ENCODE measurements around the gene RXRG.
A peak's percentile ranks its signal among the peaks of the same experiment; 100 is the strongest.

RXRG gene

DNA sequence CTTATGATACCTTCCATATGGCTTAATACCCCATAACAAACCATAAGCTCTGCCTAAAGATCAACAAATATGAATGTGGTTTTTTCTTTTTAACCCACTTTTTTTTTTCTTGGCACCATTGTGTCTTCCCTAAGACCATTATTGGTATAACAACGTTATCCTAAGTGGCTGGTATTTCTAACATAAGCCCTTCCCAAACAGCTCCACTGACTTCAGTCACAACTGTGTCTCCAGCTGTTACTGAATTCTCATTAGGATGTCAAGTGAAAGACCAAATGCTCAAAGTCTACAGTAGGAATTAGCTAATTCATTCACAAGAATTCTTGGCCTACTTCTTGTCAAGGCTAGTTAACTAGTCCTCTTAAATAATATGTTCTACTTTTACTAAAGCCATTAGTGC, 4.2 kb upstream of the RXRG start:
- no peak for DNase-seq (ENCODE audit: low read depth)

DNA sequence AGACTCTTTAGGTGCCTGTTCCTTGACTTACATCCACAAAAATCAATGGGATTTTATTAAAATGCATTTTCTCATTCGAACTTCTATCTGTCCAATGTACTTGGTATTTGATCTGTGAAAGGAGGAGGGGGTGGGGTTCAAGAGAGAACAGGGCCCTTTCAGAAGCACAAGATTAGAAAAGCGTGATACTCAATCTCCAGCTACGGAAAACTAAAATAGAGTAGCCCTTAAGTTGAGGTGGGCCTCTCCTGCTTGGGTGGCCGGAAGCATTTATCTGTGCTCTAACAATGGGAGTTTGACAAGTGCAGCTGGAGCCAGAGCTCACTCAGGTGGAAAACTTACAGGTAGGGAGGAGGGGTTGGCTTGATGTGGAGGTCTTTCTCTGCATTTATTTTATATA, 462 bp upstream of the RXRG start:
- no peak for DNase-seq (ENCODE audit: low read depth)

DNA sequence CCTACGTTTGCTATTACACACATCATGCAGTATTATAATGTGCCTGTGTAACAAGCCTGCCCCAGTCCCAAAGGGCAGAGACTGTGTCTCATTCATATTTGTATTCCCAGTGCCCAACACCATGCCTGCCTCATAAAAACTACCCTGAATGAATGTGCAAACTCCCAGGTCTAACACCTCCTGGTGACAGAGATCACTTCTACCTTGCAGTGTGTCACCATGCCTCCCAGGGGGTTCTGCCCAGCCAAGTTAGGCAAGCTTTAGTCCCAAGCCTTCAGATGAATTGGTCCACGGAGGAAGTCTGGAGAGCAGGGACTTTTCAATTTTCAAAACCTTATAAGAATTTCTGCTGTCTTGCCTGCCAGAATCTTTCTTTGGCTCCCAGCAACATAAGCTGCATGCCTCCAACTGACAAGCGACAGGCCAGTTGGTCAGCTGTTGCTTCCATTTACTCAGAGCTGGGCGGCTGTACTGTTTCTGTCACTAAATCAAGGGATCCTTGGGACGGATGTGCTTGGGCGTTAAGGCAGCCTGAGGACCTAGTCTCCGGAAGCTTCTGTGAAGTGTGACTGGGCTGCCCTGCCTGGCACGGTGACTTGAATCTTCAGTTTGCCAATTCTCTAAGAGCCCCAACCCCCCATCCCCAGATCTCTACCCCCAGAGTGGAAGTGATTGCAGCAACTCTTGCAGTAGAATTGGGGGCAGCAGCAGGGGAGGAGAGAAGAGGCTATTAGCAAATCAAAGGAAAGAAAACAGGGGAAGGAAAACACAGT, 1.2 kb downstream of the RXRG start:
- no peak for DNase-seq (ENCODE audit: low read depth)

DNA sequence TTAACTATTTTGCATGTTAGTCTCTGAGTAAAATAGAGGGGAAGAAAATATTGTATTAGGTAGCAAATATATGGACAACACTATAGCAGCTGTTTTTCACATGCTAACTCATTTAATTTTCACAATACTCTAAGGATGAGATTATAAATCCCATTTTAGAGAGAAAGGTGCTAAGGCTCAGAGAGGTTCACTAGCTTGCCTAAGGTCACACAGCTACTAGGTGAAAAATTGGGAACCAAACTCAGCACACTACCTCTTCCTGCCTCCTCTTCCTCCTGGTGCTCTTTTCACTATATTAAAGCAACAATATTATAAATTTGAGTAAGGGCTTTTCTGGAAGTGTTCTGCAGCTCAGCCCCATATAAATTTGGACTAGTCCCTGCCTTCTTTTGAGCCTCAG, 2.3 kb downstream of the RXRG start:
- DNase-seq (ENCODE audit: low read depth), result no peak

DNA sequence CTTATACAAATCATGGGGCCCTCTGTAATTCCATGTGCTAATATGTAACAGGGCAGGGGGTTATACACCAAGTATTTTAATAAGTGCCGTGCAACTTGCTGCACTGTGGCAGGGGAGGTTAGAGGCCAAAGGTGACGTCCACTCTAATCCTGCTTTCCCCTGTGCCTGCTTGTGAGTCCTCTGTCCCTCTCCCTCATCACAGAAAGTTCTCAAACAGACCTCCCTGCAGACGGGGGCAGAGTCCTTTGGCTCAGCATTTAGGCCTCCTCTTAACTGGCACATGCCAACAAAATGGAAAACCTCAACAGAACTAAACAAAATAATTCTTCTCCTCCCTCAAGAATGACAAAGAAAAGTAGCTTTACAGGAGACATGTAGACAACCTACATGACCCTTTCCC, 2.9 kb downstream of the RXRG start:
- DNase-seq (ENCODE audit: low read depth), result no peak

DNA sequence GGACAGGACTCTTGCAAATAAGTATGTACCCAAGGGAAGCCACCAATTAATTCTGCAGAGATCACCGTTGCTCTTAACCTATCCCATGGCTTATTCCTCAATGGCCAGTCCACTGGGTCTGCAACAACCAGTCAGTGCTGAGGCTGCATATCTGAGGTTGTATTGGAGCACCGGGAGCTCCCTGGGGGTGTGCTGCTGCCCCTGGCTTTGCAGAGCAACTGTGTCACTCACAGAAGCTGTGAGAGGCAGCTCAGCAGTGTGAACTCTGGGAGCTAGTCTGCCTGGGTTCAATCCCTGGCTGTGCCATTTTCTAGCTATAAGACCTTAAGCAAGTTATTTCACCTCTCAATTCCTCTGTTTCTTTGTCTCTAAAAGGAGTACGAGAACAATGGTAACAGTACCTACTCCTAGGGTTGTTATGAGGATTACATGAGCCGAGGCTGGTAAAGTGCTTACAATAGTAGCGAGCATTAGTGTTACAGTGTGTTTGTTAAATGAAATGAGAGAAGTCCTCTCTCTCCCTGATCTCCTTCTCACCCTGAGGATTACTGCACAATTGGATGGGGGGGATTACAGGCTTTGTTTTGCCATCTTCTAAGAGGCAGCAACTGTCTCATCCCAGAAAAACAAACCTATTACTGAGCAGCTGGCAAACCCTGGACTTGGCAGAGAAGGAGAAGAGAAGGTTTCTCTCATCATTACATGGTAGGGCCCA, 3.6 kb downstream of the RXRG start:
- no peak for DNase-seq (ENCODE audit: low read depth)

DNA sequence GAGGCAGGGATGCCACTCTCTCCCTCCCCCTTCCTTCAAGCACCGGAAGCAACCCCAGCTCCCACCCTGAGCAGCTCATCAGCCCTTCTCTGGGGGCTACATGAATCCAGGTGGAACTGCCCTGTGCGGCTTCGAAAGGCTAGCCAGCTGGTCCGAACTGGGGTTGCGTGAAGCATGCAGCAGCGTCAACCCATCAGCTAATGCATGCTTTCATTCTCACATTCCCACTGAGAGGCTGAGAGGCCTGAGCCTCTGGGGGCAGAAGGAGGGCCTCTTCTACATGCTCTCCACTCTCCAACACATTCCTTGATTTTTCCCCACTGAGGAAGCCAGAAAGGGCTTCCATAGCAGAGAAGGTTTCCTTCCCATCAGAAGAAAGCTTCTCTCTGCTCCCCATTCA, 5.6 kb downstream of the RXRG start:
- DNase-seq (ENCODE audit: low read depth), result no peak

DNA sequence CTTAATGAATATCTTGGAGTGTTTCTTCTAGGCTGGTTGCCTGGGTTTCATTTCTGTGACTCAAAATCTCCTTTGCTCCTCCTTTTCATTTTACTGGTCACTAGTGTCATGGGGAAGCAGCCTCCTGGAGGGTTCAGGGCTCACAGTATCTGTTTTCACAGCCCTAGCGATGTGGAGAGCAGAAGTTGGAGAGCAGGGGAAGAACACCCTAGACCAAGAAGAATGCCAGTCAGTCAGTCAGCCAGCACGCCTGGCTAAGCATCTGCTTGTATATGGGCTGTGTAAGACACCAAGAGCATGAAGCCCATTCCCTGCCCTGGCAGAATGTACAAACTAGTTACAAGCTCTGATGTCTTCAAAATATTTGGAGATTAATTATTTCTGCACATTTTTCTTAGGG, 7.9 kb downstream of the RXRG start:
- DNase-seq (ENCODE audit: low read depth), result no peak

DNA sequence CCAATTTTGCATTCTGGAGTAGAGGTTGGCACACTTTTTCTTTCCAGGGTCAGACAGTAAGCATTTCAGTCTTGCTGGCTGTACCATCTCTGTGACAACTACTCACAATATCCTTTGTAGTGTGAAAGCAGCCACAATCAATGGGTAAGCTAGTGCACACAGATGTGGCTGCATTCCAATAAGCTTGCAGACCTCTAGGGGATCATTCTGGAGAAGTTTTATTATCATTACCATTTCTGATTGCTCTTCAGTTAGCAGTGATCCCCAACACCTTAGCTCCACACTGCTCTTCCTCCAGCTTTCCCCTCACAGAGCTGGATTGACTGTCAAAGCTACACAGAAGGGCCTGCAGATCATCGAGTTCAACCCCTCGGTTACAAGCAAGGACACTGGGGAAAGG, 9.1 kb downstream of the RXRG start:
- no peak for DNase-seq (ENCODE audit: low read depth)

DNA sequence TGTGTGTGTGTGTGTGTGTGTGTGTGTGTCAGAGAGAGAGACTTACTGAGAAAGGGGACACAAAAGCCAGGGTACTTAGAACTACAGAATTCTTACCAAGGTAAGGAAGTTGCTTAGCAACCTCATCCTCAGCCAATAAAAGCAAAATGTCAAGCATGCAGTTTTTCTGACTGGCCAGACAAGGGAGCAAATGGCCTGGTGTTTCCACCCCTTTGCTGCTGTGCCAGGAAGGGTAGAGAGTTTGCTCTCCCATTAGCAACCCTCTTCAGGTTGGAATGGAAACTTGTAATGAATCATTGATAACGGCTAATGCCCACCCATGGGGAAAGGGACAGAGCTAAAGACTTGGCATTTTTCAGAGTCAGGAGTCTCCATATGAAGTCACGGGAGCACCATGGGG, 10.6 kb downstream of the RXRG start:
- no peak for DNase-seq (ENCODE audit: low read depth)

DNA sequence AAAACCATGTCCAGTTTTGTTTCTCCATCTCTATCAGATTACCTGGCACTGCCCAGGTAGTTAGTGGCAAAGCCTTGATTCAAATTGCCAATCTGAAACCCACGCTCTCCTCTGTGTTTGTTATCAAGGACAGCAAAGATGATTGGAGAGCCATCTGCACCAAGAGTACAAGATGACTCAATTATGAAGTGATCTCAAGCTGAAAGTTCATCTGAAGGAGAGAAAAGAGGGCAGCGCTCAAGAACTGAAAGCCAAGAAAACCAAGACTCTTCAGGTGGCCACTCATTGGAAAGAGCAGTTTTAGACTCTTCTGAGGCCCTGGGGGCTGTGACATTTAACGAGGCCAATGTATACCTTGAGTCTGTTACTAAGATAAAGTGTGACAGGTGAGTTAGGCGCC, 13.8 kb downstream of the RXRG start:
- DNase-seq (ENCODE audit: low read depth), result no peak

DNA sequence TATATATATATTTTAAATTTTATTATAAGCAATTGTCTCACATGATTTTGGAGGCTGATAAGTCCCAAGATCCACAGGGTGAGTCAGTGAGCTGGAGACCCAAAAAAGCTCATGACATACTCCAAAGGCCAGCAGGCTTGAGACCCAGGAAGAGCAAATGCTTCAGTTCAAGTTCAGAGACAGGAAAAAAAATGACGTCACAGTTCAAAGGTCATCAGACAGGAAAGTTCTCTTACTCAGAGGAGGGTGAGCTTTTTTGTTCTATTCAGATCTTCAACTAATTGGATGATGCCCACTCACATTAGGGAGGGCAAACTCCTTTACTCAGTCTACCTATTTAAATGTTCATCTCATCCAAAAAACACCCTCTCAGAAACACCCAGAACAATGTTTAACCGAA, 18.2 kb downstream of the RXRG start:
- no peak for DNase-seq (ENCODE audit: low read depth)

DNA sequence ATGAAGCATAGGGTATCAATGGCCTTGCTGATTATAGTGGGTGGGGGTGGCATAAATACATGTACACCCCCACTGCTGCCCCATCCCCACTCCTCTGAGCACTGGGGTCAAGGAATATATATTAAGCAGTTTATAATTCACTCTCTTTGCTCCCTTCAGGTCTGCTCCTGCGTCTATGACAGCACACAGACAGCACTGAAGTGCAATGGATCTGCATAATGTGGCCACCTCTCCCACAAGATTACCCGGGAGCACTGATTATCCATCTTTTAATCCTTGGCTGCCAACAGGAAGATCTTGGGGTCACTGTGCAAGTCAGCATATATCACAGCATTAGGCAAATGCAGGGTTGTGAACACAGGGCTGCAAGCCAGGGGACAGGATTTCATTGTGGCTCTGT, 19.3 kb downstream of the RXRG start:
- no peak for DNase-seq (ENCODE audit: low read depth)

DNA sequence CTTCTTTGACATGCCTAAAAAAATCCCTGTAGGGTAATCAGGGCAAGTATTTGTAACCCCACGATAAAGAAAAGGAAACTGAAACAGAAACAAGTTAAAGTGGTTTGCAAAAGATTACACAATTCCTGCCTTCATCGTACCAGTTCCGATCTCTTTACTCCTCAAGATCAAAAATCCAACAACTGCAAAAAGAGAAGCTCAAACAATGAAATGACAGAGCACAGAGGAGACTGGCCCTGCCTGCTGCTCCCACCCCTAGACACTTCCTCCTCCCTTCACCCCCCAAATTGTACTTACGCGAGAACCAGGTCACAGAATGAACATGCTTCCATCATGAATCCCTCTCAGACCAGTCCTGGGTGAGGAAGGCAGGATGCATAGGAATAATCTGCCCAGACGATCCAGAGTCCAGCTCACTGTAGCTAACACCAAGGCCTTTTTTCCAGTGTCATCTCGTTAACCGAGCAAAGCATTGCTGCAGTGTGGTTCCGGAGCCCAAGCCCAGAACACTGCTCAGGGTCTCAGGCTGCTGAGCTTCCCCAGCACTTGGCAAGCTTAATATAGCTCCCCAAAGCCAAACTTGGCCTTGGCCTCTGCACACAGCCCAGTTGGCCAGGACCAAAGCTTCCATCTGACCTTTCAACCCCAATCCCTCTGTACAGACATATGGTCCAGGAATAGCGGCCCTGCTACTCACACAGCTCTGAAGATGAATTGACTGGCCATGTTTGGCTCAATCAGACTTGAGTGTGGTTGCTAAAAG, 20.3 kb downstream of the RXRG start:
- DNase-seq (ENCODE audit: low read depth), result peak; percentile 15

DNA sequence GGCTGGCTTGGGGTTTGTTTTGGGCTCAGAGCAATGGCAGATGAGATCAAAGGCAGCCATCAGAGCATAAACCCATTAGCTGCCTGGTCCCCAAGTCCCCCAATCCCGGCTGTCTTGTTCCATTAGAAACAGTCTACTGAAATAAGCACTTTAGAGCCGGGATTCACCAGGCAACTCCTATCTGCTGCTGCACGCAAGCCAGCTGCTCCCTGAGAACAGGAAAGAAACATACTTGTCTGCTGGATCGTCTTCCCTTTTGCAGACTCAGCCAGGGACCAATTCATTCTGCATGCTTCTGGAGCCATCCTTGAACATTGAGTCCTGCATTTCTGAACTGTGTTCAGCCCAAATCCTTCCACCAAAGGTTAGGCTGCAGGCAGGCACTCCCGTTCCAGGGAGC, 21.8 kb downstream of the RXRG start:
- no peak for DNase-seq (ENCODE audit: low read depth)

DNA sequence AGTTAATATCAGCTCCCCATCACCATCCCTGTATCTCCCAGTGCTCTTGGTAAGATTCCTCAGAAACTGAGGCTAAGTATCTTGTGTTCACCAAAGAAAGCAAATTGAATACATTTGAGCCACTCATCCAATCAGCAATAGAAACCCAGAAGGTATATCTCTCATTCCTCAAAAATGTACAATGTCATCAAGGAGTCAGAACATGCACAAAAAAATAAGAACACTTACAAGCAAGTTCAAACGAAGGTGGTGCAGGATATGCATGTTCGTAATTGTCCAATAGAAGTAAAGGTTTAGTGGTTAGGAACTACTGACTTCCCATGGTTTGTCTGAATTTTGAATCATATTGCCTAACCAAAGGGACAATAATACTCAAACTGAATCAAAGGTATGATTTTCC, 24.3 kb downstream of the RXRG start:
- DNase-seq (ENCODE audit: low read depth), result no peak

DNA sequence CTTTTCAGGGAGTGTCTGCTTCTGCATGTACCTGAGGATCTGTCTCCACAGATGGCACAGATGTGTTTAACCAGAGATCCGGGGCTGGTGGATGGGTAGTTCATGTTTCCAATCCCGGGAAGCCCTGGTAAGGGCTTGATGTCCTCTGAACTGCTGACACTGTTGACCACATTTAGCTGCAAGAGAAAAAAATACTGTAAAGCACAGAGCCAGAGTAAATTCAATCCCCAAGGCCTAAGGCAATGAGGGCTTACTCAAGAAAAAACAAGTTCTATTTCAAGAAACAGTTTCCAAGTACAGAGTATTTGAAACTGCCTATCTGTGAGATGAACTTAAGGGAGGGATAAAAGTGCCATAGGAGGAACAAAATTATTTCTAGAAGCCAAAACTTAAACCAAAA, 25.1 kb downstream of the RXRG start:
- no peak for DNase-seq (ENCODE audit: low read depth)

DNA sequence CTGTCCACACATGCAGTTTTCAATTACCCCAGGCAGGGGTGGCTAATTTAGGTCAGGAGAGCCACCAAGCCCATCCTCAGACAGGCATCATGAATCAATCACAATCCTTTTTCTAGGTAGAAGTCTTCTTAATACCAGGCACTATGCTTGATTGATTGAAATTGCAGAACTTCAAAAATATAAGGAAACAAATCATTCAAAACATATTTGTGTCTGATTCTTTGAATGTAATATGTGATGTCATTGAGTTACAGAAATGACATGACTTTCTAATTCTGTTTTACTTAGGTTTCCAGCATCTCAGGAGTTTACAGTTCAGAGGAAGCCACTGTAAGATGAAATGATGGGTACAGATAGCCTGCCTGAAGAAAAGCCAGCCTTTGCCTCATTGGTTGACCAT, 26.7 kb downstream of the RXRG start:
- no peak for DNase-seq (ENCODE audit: low read depth)

DNA sequence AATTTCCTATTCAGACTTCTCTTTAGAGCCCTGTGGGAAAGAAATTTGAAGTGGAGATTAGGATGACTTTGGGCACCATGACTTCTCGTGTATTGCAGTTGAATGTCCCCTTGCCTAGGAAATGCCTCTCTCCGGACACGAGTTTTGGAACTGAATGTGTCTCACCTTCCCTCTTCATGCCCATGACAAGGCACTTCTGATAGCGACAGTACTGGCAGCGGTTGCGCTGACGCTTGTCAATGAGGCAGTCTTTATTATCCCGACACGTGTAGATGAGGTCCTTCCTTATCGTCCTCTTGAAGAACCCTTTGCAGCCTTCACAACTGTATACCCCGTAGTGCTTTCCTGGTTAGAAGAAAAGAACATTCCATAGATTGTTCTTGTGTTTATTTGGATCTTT, 28.1 kb downstream of the RXRG start:
- DNase-seq (ENCODE audit: low read depth), result no peak

DNA sequence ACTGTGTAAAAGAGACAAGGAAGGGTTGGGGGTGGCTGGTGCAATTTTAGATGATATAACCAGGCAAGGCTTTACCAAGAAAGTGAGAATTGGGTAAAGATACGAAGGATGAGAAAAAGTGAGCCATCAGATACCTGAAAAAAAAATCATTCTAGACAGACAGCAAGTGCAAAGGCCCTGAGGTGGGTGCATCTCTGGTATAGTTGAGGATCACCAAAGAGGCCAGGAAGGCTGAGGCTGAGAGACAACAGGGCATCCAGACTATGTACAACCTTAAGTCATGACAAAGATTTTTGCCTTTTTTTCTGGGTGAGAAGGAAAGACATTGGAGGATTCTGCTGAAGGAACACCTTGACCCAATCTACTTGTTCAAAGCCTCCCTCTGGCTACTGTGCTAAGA, 29.9 kb downstream of the RXRG start:
- DNase-seq (ENCODE audit: low read depth), result no peak

DNA sequence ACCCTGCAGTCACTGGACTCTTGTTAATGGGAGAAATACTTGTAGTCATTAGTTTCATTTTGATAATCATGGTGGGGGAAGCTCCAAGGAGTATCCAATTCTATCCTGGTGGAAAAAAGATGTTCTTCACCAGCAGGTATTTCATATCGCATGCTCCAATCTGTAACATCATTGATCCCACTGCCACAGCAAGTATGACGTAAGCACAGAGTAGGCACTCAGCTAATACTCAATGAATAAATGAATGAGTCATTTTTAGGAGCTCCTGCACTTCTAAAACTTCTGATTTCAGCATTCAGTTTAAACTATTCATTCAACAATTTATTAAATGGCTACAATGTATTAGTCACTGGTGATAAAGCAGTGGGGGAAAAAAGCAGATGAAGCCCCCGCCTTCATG, 30.3 kb downstream of the RXRG start:
- DNase-seq (ENCODE audit: low read depth), result no peak

DNA sequence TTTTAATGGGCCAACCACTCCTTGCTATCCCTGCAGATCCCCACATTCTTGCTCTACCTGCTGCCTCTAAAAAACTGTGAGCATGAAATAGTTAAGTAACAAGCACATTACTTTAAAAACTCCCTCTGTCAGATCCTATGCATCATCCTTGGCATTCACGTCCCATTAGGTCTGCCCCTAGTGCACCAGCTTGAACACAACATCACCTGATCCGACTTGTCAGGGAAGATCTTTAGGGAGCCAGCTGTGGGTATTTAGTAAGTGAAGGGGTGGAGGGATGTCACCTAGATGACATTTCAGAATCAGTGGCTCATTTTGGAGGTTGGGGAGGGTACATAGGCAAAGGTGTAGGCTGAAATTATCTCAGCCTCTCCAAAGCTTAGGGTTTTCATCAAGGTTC, 33.5 kb downstream of the RXRG start:
- no peak for DNase-seq (ENCODE audit: low read depth)

DNA sequence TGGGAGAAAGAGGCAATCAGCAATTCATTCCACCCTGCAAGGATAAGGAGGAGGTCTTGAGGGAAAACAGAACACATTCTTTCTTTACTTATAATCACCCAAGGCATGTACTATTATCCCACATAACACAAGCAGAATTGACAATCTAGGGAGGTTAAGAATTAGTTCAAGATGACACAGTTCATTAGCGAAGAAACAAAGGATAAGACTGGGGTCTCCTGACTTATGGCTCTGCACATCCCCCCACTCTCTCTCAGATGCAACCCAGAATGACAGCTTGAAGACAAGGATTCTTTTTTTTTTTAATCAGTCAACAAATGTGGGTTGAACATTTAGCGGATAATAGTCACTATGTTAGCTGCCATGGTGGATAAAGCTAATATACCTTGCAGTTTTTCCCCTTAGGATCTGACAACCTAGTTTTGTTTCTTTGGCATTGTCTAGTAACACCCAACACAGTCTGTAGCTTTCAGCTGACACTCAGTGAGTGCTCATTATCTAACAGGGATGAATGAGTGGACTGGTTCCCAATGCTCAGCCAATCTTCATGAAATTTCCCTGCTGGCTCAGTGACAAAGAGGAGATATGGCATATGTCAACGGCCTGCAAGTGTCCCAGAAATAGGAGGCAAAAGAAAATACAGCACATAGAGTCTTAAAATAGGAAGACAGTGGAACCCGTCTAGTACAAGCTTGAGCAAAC, 35.1 kb downstream of the RXRG start:
- DNase-seq (ENCODE audit: low read depth), result no peak
